GM23338 (cell line): ENCODE measurements around the gene KRTAP25-1. TPM values are rescaled to one million over a fixed set of nuclear protein-coding genes. Genes with fewer than 3 reads are reported as not detected.

Experiments used
- ATAC-seq: fragments of 200-7000 bp; cut with Tn5 transposase; 3 replicates; pipeline ENCODE4 v1.9.1; 2020
- DNase-seq: peaks from one replicate; pipeline ENCODE4 v3.0.0-alpha.2; 2015; ENCODE audit warnings: low spot score
- H2AFZ ChIP-seq: fragments of 200-600 bp; sonication (generic); 2 replicates; pipeline ENCODE4 v1.8.0; 2016; ENCODE audit warnings: antibody characterized with exemption, mild to moderate bottlenecking, moderate library complexity
- H3F3A ChIP-seq: fragments of 200-600 bp; sonication (generic); replicated peaks from 2 replicates; pipeline ENCODE4 v1.8.0; 2017; ENCODE audit warnings: antibody characterized with exemption, mixed run types, low read depth
- H3K27ac ChIP-seq: fragments of 200-600 bp; sonication (generic); 2 replicates; pipeline ENCODE4 v1.6.1; 2016; ENCODE audit warnings: low read depth
- H3K27me3 ChIP-seq: fragments of 200-600 bp; sonication (generic); 2 replicates; pipeline ENCODE4 v1.8.0; 2016; ENCODE audit warnings: mild to moderate bottlenecking, mixed run types, moderate library complexity; ENCODE audit not compliant: insufficient read depth
- H3K36me3 ChIP-seq: fragments of 200-600 bp; sonication (generic); 2 replicates; pipeline ENCODE4 v1.8.0; 2016; ENCODE audit warnings: mild to moderate bottlenecking; ENCODE audit not compliant: insufficient read depth
- H3K4me1 ChIP-seq: fragments of 200-600 bp; sonication (generic); 2 replicates; pipeline ENCODE4 v1.8.0; 2016; ENCODE audit warnings: mild to moderate bottlenecking, moderate library complexity; ENCODE audit not compliant: insufficient read depth
- H3K4me2 ChIP-seq: fragments of 200-600 bp; sonication (generic); 2 replicates; pipeline ENCODE4 v1.7.1; 2017; ENCODE audit warnings: mixed run types
- H3K4me3 ChIP-seq: fragments of 200-600 bp; sonication (generic); 2 replicates; pipeline ENCODE4 v1.6.1; 2016; ENCODE audit warnings: mixed run types
- H3K79me2 ChIP-seq: fragments of 200-600 bp; sonication (generic); replicated peaks from 2 replicates; pipeline ENCODE4 v1.8.0; 2017; ENCODE audit warnings: mild to moderate bottlenecking; ENCODE audit not compliant: insufficient read depth
- H3K9me2 ChIP-seq: fragments of 200-600 bp; sonication (generic); 2 replicates; pipeline ENCODE4 v1.8.0; 2017; ENCODE audit not compliant: insufficient read depth
- H4K20me1 ChIP-seq: fragments of 200-600 bp; sonication (generic); replicated peaks from 2 replicates; pipeline ENCODE4 v1.8.0; 2017; ENCODE audit warnings: mild to moderate bottlenecking; ENCODE audit not compliant: insufficient read depth
- H3K27ac Mint-ChIP-seq: 2 replicates; pipeline ENCODE4 v1.8.0; 2020; ENCODE audit warnings: inconsistent platforms, mild to moderate bottlenecking, moderate library complexity, mixed read lengths
- H3K27me3 Mint-ChIP-seq: 3 replicates; pipeline ENCODE4 v1.8.0; 2022; ENCODE audit warnings: low read depth, mild to moderate bottlenecking, moderate library complexity, mixed read lengths, inconsistent platforms; ENCODE audit not compliant: insufficient read depth, poor library complexity
- H3K36me3 Mint-ChIP-seq: 3 replicates; pipeline ENCODE4 v1.8.0; 2021; ENCODE audit warnings: low read depth, mild to moderate bottlenecking, inconsistent platforms, moderate library complexity, mixed read lengths
- H3K4me1 Mint-ChIP-seq: 3 replicates; pipeline ENCODE4 v1.8.0; 2020; ENCODE audit warnings: mild to moderate bottlenecking, inconsistent platforms, mixed read lengths
- H3K4me3 Mint-ChIP-seq: 3 replicates; pipeline ENCODE4 v1.8.0; 2021; ENCODE audit warnings: moderate library complexity, mild to moderate bottlenecking, inconsistent platforms, mixed read lengths
- H3K9me3 Mint-ChIP-seq: 3 replicates; pipeline ENCODE4 v1.8.0; 2020; ENCODE audit warnings: moderate library complexity, mild to moderate bottlenecking, inconsistent platforms, mixed read lengths
- EZH2 ChIP-seq: fragments of 200-600 bp; sonication (generic); IDR thresholded peaks from one replicate; pipeline ENCODE4 v1.8.0; 2017; ENCODE audit warnings: antibody characterized with exemption, mild to moderate bottlenecking, low read depth; ENCODE audit not compliant: unreplicated experiment
- STAT1 ChIP-seq: IDR thresholded peaks from one replicate; pipeline ENCODE4 v1.6.1; 2016; ENCODE audit warnings: antibody characterized with exemption; ENCODE audit not compliant: unreplicated experiment
- ZNF331 ChIP-seq: fragments of 250-450 bp; sonication (Bioruptor Pico); IDR thresholded peaks from 2 replicates; pipeline ENCODE4 v1.5.0; 2020; ENCODE audit warnings: low read depth, mild to moderate bottlenecking, moderate library complexity
- polyA plus RNA-seq: library from polyadenylated mRNA; unstranded; fragments of >200 nt; fragmentation: Nextera tagmentation; extraction: Ambion mirVana; gene quantifications from 2 replicates; pipeline ENCODE4 v1.2.1, GENCODE V29; 2016
- total RNA-seq: library from RNA; depleted of rRNA; stranded (reverse); fragments of >200 nt; shearing (Covaris generic); gene quantifications from 2 replicates; pipeline ENCODE4 v1.2.3, GENCODE V29; 2014
- TF ChIP-seq, protein P1 (sequence below): IDR thresholded peaks from one replicate; pipeline ENCODE4 v1.6.1; 2018; ENCODE audit warnings: antibody characterized with exemption; ENCODE audit not compliant: unreplicated experiment
- TF ChIP-seq, protein P2 (sequence below): fragments of 250-450 bp; sonication (Bioruptor Pico); IDR thresholded peaks from 2 replicates; pipeline ENCODE4 v1.5.0; 2020; ENCODE audit warnings: mild to moderate bottlenecking, moderate library complexity

KRTAP25-1 gene
- total and polyA plus RNA-seq, 2 experiments from 2014 or later: not detected

DNA sequence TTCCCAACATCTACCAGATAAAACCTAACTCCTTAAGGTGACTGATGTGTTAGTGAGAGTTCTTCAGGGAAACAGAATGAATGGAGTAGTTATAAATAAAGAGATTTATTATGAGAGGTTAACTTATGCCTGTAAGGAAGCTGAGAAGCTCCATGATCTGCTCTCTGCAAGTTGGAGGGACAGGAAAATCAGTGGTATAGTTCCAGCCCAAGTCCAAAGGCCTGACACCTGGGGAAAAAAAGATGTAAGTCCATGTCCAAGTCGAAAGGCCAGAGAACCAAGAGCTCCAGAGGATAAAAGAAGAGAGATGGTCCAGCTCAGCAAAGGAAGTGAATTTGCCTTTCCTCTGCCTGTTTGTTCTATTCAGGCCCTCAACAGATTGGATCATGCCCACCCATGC lies 33.6 kb downstream of the KRTAP25-1 start (continued):
- TF ChIP-seq, protein P1, sequence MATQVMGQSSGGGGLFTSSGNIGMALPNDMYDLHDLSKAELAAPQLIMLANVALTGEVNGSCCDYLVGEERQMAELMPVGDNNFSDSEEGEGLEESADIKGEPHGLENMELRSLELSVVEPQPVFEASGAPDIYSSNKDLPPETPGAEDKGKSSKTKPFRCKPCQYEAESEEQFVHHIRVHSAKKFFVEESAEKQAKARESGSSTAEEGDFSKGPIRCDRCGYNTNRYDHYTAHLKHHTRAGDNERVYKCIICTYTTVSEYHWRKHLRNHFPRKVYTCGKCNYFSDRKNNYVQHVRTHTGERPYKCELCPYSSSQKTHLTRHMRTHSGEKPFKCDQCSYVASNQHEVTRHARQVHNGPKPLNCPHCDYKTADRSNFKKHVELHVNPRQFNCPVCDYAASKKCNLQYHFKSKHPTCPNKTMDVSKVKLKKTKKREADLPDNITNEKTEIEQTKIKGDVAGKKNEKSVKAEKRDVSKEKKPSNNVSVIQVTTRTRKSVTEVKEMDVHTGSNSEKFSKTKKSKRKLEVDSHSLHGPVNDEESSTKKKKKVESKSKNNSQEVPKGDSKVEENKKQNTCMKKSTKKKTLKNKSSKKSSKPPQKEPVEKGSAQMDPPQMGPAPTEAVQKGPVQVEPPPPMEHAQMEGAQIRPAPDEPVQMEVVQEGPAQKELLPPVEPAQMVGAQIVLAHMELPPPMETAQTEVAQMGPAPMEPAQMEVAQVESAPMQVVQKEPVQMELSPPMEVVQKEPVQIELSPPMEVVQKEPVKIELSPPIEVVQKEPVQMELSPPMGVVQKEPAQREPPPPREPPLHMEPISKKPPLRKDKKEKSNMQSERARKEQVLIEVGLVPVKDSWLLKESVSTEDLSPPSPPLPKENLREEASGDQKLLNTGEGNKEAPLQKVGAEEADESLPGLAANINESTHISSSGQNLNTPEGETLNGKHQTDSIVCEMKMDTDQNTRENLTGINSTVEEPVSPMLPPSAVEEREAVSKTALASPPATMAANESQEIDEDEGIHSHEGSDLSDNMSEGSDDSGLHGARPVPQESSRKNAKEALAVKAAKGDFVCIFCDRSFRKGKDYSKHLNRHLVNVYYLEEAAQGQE: no peak
- TF ChIP-seq ZNF331 (CRISPR knock-in tag) (no peak), STAT1 (no peak)

DNA sequence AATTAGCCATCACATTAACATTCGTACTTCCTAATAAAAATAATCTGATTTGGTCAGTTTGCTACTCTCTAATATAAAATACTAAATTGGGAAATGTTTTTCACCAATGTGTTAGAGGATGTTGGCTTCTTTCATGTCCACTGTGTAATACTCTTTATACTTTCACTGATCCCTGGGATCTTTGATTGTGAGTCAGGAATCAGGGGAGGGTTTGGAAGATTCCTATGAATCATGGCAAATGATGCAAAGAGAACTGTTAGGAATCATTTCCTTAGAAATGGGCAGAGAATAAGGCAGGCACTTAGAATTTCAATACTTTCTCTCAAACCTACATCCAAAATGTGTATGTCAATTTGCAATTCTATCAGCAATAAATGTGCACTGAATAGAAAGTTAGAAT lies 37.5 kb downstream of the KRTAP25-1 start:
- Mint-ChIP-seq H3K27ac (no peak overlapping the region), H3K27me3 (no peaks in the 10 kb centered on the region), H3K4me3 (no peak overlapping the region), H3K9me3 (no peaks in the 10 kb centered on the region), H3K36me3 (no peaks in the 10 kb centered on the region), H3K4me1 (no peaks in the 10 kb centered on the region)
- H3K4me3 ChIP-seq: no peak overlapping the region
- H3K27me3 ChIP-seq: no peaks in the 10 kb centered on the region
- DNase-seq: no peak
- no peak for ATAC-seq
- H3F3A ChIP-seq: no peaks in the 10 kb centered on the region
- H3K4me1 ChIP-seq: no peaks in the 10 kb centered on the region
- no peak overlapping the region for H2AFZ ChIP-seq
- H4K20me1 ChIP-seq: no peaks in the 10 kb centered on the region
- H3K36me3 ChIP-seq: no peaks in the 10 kb centered on the region
- TF ChIP-seq, protein P1: no peak
- TF ChIP-seq EZH2: no peak
- no peaks in the 10 kb centered on the region for H3K79me2 ChIP-seq
- H3K4me2 ChIP-seq: no peak overlapping the region
- no peaks in the 10 kb centered on the region for H3K9me2 ChIP-seq
- H3K27ac ChIP-seq: no peak overlapping the region

DNA sequence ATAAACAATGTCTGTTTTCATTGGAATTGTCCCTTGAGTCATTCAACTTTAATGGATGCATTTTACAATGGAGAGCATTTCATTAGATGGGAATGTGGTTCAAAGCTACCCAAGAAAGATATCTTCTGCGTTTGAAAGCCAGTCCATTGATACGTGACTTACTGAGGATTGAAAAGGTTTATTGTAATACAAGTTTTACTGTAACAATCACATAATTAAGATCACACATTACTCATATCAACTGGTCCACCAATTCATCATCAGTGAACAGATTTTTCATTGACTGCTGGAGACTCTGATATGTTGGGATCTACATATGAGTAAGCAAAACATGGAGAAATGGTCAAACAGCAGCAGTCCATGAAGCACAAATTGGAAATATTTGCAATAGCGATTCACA lies 39.4 kb downstream of the KRTAP25-1 start:
- no peaks in the 10 kb centered on the region for H3K9me2 ChIP-seq
- Mint-ChIP-seq H3K27me3 (no peaks in the 10 kb centered on the region), H3K4me3 (no peak overlapping the region), H3K27ac (no peak overlapping the region), H3K4me1 (no peaks in the 10 kb centered on the region), H3K36me3 (no peaks in the 10 kb centered on the region), H3K9me3 (no peaks in the 10 kb centered on the region)
- no peaks in the 10 kb centered on the region for H3F3A ChIP-seq
- H4K20me1 ChIP-seq: no peaks in the 10 kb centered on the region
- H3K27me3 ChIP-seq: no peaks in the 10 kb centered on the region
- no peak overlapping the region for H3K4me2 ChIP-seq
- H3K4me1 ChIP-seq: no peaks in the 10 kb centered on the region
- no peaks in the 10 kb centered on the region for H3K36me3 ChIP-seq
- no peak overlapping the region for H3K27ac ChIP-seq
- H2AFZ ChIP-seq: no peak overlapping the region
- H3K79me2 ChIP-seq: no peaks in the 10 kb centered on the region
- no peak overlapping the region for H3K4me3 ChIP-seq
- no peak for DNase-seq
- no peak for ATAC-seq
- TF ChIP-seq, protein P2, sequence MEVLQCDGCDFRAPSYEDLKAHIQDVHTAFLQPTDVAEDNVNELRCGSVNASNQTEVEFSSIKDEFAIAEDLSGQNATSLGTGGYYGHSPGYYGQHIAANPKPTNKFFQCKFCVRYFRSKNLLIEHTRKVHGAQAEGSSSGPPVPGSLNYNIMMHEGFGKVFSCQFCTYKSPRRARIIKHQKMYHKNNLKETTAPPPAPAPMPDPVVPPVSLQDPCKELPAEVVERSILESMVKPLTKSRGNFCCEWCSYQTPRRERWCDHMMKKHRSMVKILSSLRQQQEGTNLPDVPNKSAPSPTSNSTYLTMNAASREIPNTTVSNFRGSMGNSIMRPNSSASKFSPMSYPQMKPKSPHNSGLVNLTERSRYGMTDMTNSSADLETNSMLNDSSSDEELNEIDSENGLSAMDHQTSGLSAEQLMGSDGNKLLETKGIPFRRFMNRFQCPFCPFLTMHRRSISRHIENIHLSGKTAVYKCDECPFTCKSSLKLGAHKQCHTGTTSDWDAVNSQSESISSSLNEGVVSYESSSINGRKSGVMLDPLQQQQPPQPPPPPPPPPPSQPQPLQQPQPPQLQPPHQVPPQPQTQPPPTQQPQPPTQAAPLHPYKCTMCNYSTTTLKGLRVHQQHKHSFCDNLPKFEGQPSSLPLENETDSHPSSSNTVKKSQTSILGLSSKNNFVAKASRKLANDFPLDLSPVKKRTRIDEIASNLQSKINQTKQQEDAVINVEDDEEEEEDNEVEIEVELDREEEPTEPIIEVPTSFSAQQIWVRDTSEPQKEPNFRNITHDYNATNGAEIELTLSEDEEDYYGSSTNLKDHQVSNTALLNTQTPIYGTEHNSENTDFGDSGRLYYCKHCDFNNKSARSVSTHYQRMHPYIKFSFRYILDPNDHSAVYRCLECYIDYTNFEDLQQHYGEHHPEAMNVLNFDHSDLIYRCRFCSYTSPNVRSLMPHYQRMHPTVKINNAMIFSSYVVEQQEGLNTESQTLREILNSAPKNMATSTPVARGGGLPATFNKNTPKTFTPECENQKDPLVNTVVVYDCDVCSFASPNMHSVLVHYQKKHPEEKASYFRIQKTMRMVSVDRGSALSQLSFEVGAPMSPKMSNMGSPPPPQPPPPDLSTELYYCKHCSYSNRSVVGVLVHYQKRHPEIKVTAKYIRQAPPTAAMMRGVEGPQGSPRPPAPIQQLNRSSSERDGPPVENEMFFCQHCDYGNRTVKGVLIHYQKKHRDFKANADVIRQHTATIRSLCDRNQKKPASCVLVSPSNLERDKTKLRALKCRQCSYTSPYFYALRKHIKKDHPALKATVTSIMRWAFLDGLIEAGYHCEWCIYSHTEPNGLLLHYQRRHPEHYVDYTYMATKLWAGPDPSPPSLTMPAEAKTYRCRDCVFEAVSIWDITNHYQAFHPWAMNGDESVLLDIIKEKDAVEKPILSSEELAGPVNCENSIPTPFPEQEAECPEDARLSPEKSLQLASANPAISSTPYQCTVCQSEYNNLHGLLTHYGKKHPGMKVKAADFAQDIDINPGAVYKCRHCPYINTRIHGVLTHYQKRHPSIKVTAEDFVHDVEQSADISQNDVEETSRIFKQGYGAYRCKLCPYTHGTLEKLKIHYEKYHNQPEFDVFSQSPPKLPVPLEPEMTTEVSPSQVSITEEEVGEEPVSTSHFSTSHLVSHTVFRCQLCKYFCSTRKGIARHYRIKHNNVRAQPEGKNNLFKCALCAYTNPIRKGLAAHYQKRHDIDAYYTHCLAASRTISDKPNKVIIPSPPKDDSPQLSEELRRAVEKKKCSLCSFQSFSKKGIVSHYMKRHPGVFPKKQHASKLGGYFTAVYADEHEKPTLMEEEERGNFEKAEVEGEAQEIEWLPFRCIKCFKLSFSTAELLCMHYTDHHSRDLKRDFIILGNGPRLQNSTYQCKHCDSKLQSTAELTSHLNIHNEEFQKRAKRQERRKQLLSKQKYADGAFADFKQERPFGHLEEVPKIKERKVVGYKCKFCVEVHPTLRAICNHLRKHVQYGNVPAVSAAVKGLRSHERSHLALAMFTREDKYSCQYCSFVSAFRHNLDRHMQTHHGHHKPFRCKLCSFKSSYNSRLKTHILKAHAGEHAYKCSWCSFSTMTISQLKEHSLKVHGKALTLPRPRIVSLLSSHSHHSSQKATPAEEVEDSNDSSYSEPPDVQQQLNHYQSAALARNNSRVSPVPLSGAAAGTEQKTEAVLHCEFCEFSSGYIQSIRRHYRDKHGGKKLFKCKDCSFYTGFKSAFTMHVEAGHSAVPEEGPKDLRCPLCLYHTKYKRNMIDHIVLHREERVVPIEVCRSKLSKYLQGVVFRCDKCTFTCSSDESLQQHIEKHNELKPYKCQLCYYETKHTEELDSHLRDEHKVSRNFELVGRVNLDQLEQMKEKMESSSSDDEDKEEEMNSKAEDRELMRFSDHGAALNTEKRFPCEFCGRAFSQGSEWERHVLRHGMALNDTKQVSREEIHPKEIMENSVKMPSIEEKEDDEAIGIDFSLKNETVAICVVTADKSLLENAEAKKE (CRISPR knock-in tag): no peak
